NAMALWA (cell line): ENCODE data around the gene MACF1.
"Not testable (repeated sequence)": the region's sequence is repeated elsewhere in the genome, so short reads cannot be mapped to it uniquely, and the experiment has no call there.

Source experiments
- DNase-seq: peaks from one replicate; pipeline ENCODE4 v3.0.0-alpha.2; 2015; ENCODE audit warnings: low spot score

The MACF1 gene

GRCh38 chr1:39492118-39493042 lies 287.9 kb downstream of the MACF1 start:
- not testable (repeated sequence) for DNase-seq

- DNase-seq = not testable (repeated sequence)
These were observed 288.7 kb downstream of the MACF1 start for GRCh38 chr1:39493043-39493810.

GRCh38 chr1:39494671-39495410 lies 290.3 kb downstream of the MACF1 start:
- DNase-seq = no peak

- not testable (repeated sequence) for DNase-seq
These were observed 292.0 kb downstream of the MACF1 start for GRCh38 chr1:39496520-39496919.

- no peak for DNase-seq
These were observed 293.1 kb downstream of the MACF1 start for GRCh38 chr1:39497585-39497984.

GRCh38 chr1:39498096-39498710 lies 293.7 kb downstream of the MACF1 start:
- DNase-seq = not testable (repeated sequence)

GRCh38 chr1:39498821-39499220 lies 294.3 kb downstream of the MACF1 start:
- DNase-seq = not testable (repeated sequence)

- no peak for DNase-seq
These were observed 295.2 kb downstream of the MACF1 start for GRCh38 chr1:39499668-39500067.

GRCh38 chr1:39500862-39501389 lies 296.4 kb downstream of the MACF1 start:
- no peak for DNase-seq

- DNase-seq = no peak
These were observed 297.2 kb downstream of the MACF1 start for GRCh38 chr1:39501666-39502065.

GRCh38 chr1:39504436-39504835 lies 299.9 kb downstream of the MACF1 start:
- not testable (repeated sequence) for DNase-seq

- no peak for DNase-seq
These were observed 300.8 kb downstream of the MACF1 start for GRCh38 chr1:39505289-39505688.

GRCh38 chr1:39507230-39507928 lies 302.9 kb downstream of the MACF1 start:
- no peak for DNase-seq

GRCh38 chr1:39508266-39508665 lies 303.8 kb downstream of the MACF1 start:
- DNase-seq = no peak

GRCh38 chr1:39508857-39509305 lies 304.4 kb downstream of the MACF1 start:
- DNase-seq = peak; percentile 44

- DNase-seq = peak; percentile 42
These were observed 305.0 kb downstream of the MACF1 start for GRCh38 chr1:39509360-39510009.

GRCh38 chr1:39510570-39511186 lies 306.2 kb downstream of the MACF1 start:
- not testable (repeated sequence) for DNase-seq

- not testable (repeated sequence) for DNase-seq
These were observed 307.0 kb downstream of the MACF1 start for GRCh38 chr1:39511477-39511876.

GRCh38 chr1:39512234-39512847 lies 307.8 kb downstream of the MACF1 start:
- DNase-seq = not testable (repeated sequence)
